Measurements from ENCODE around the gene LRRC53.

The LRRC53 gene

GRCh38 chr1:74512170-74512915 is at the start of gene LRRC53:
TSS of gene LRRC53 (minus strand) at chr1:74512611. CDS start at chr1:74483349, 29,262 bp downstream.
- DNase-seq (ENCODE audit: low read depth in 2 of 2) = no peak

- no peak for DNase-seq (ENCODE audit: low read depth in 2 of 2)
Measured at GRCh38 chr1:74549932-74550331, 37.5 kb upstream of the LRRC53 start.

- no peak for DNase-seq (ENCODE audit: low read depth in 2 of 2)
Measured at GRCh38 chr1:74548961-74549750, 36.7 kb upstream of the LRRC53 start.

- DNase-seq (ENCODE audit: low read depth in 2 of 2) = no peak
Measured at GRCh38 chr1:74545821-74546220, 33.4 kb upstream of the LRRC53 start.

- DNase-seq (ENCODE audit: low read depth in 2 of 2) = no peak
Measured at GRCh38 chr1:74534241-74534640, 21.8 kb upstream of the LRRC53 start.

- no peak for DNase-seq (ENCODE audit: low read depth in 2 of 2)
Measured at GRCh38 chr1:74531796-74532195, 19.4 kb upstream of the LRRC53 start.

- DNase-seq (ENCODE audit: low read depth in 2 of 2) = no peak
Measured at GRCh38 chr1:74530892-74531291, 18.5 kb upstream of the LRRC53 start.

GRCh38 chr1:74528123-74528522 is 15.7 kb upstream of the LRRC53 start:
- no peak for DNase-seq (ENCODE audit: low read depth in 2 of 2)

- no peak for DNase-seq (ENCODE audit: low read depth in 2 of 2)
Measured at GRCh38 chr1:74526708-74527107, 14.3 kb upstream of the LRRC53 start.

GRCh38 chr1:74523873-74524480 is 11.6 kb upstream of the LRRC53 start:
- DNase-seq (ENCODE audit: low read depth in 2 of 2) = no peak

GRCh38 chr1:74522148-74522547 is 9.7 kb upstream of the LRRC53 start:
- no peak for DNase-seq (ENCODE audit: low read depth in 2 of 2)

- DNase-seq (ENCODE audit: low read depth in 2 of 2) = no peak
Measured at GRCh38 chr1:74517599-74518051, 5.2 kb upstream of the LRRC53 start.

- DNase-seq (ENCODE audit: low read depth in 2 of 2) = no peak
Measured at GRCh38 chr1:74513411-74514300, 1.2 kb upstream of the LRRC53 start.

GRCh38 chr1:74508449-74508848 is 4.0 kb downstream of the LRRC53 start:
- DNase-seq (ENCODE audit: low read depth in 2 of 2) = no peak

- DNase-seq (ENCODE audit: low read depth in 2 of 2) = no peak
Measured at GRCh38 chr1:74505928-74506710, 6.3 kb downstream of the LRRC53 start.

- no peak for DNase-seq (ENCODE audit: low read depth in 2 of 2)
Measured at GRCh38 chr1:74504933-74505512, 7.4 kb downstream of the LRRC53 start.

- peak; percentile 8 to 19 for DNase-seq (ENCODE audit: low read depth in 2 of 2)
Measured at GRCh38 chr1:74504125-74504932, 8.1 kb downstream of the LRRC53 start.

GRCh38 chr1:74502858-74503257 is 9.6 kb downstream of the LRRC53 start:
- DNase-seq (ENCODE audit: low read depth in 2 of 2) = no peak

- DNase-seq (ENCODE audit: low read depth in 2 of 2) = no peak
Measured at GRCh38 chr1:74502432-74502831, 10.0 kb downstream of the LRRC53 start.

- DNase-seq (ENCODE audit: low read depth in 2 of 2) = no peak
Measured at GRCh38 chr1:74498901-74499300, 13.5 kb downstream of the LRRC53 start.
